IMR-90 (cell line): Measurements from ENCODE around the gene LTBP1. TPM values are rescaled to one million over a fixed set of nuclear protein-coding genes. Genes with fewer than 3 reads are reported as not detected.
A peak's percentile ranks its signal among the peaks of the same experiment; 100 is the strongest.

Experiments used
- ATAC-seq: fragments of 200-7000 bp; cut with Tn5 transposase; 2 replicates; pipeline ENCODE4 v1.9.1; 2020; ENCODE audit warnings: low read depth, mild to moderate bottlenecking, moderate library complexity
- BruUV-seq: library from RNA; stranded (reverse); fragments of 400-500 nt; replicated peaks from 2 replicates; lab custom pipeline; 2021; lab: Mats Ljungman, UMichigan
- CTCF ChIA-PET: fragments of 300-600 bp; formaldehyde crosslinking; extraction: SDS; loops from one replicate; lab custom pipeline; 2021; ENCODE audit warnings: antibody characterized with exemption; lab: Yijun Ruan, JAX
- POLR2A ChIA-PET: fragments of 300-600 bp; sonication (Branson Sonifier 250); formaldehyde crosslinking; loops from one replicate; lab custom pipeline; 2022; ENCODE audit warnings: antibody characterized with exemption; ENCODE audit not compliant: unreplicated experiment; lab: Charles Lee
- DNase-seq: peaks from one replicate; pipeline ENCODE4 v3.0.0; 2013
- H2AFZ ChIP-seq: replicated peaks from 2 replicates; pipeline ENCODE3; 2013; ENCODE audit warnings: low read length, mild to moderate bottlenecking; ENCODE audit not compliant: poor library complexity
- H2AK5ac ChIP-seq: 2 replicates; pipeline ENCODE4 v1.6.1; 2013; ENCODE audit warnings: low read depth, low read length, inconsistent platforms
- H2AK9ac ChIP-seq: replicated peaks from 2 replicates; pipeline ENCODE3; 2013; ENCODE audit warnings: mild to moderate bottlenecking, low read depth, low read length, moderate library complexity; ENCODE audit not compliant: poor library complexity
- H2BK120ac ChIP-seq: 2 replicates; pipeline ENCODE4 v1.6.1; 2013; ENCODE audit warnings: low read depth, low read length, inconsistent platforms
- H2BK15ac ChIP-seq: 3 replicates; pipeline ENCODE4 v1.6.1; 2013; ENCODE audit warnings: low read depth, low read length, inconsistent platforms
- H2BK20ac ChIP-seq: 2 replicates; pipeline ENCODE4 v1.6.1; 2013; ENCODE audit warnings: low read depth, mild to moderate bottlenecking, inconsistent platforms, low read length, moderate library complexity
- H2BK5ac ChIP-seq: 2 replicates; pipeline ENCODE4 v1.6.1; 2013; ENCODE audit warnings: mild to moderate bottlenecking, low read depth, low read length, inconsistent platforms; ENCODE audit not compliant: poor library complexity, severe bottlenecking
- H3K14ac ChIP-seq: replicated peaks from 2 replicates; pipeline ENCODE4 v1.6.1; 2013; ENCODE audit warnings: low read depth, low read length, inconsistent platforms
- H3K18ac ChIP-seq: 2 replicates; pipeline ENCODE4 v1.6.1; 2013; ENCODE audit warnings: low read depth, low read length, control low read depth
- H3K23ac ChIP-seq: 2 replicates; pipeline ENCODE4 v1.6.1; 2013; ENCODE audit warnings: low read depth, low read length, inconsistent platforms
- H3K27ac ChIP-seq: 2 replicates; pipeline ENCODE4 v1.5.1; 2013; ENCODE audit warnings: mild to moderate bottlenecking, control low read depth, low read length; ENCODE audit not compliant: insufficient read depth
- H3K27me3 ChIP-seq: 2 replicates; pipeline ENCODE4 v1.6.1; 2013; ENCODE audit warnings: low read length; ENCODE audit not compliant: control insufficient read depth, insufficient read depth
- H3K36me3 ChIP-seq: 2 replicates; pipeline ENCODE4 v1.6.1; 2013; ENCODE audit warnings: low read length, mixed read lengths; ENCODE audit not compliant: control insufficient read depth, insufficient read depth
- H3K4ac ChIP-seq: 2 replicates; pipeline ENCODE4 v1.6.1; 2013; ENCODE audit warnings: low read depth, low read length, inconsistent platforms
- H3K4me1 ChIP-seq: 2 replicates; pipeline ENCODE4 v1.6.1; 2013; ENCODE audit warnings: low read length, mixed read lengths; ENCODE audit not compliant: control insufficient read depth, insufficient read depth
- H3K4me2 ChIP-seq: 2 replicates; pipeline ENCODE4 v1.6.1; 2013; ENCODE audit warnings: low read depth, mild to moderate bottlenecking, control low read depth, low read length, moderate library complexity
- H3K4me3 ChIP-seq: 2 replicates; pipeline ENCODE4 v1.5.1; 2013; ENCODE audit warnings: low read depth, mild to moderate bottlenecking, control low read depth, low read length, moderate library complexity; ENCODE audit not compliant: insufficient read depth
- H3K56ac ChIP-seq: 2 replicates; pipeline ENCODE4 v1.6.1; 2013; ENCODE audit warnings: low read length, inconsistent platforms; ENCODE audit not compliant: insufficient read depth; ENCODE audit errors: extremely low read depth
- H3K79me1 ChIP-seq, 2 experiments: 2 replicates each; pipeline ENCODE4 v1.6.1; 2013; ENCODE audit warnings: low read length in 2 of 2, inconsistent platforms in 1 of 2, low read depth in 1 of 2
- H3K9ac ChIP-seq: 2 replicates; pipeline ENCODE4 v1.6.1; 2013; ENCODE audit warnings: low read depth, low read length, control low read depth
- H3K9me1 ChIP-seq: 2 replicates; pipeline ENCODE4 v1.6.1; 2013; ENCODE audit warnings: low read length, inconsistent platforms; ENCODE audit not compliant: insufficient read depth
- H3K9me3 ChIP-seq: 2 replicates; pipeline ENCODE4 v1.6.1; 2013; ENCODE audit warnings: low read length; ENCODE audit not compliant: control insufficient read depth, insufficient read depth
- H4K20me1 ChIP-seq: 2 replicates; pipeline ENCODE4 v1.6.1; 2013; ENCODE audit warnings: low read length, inconsistent platforms; ENCODE audit not compliant: insufficient read depth
- H4K5ac ChIP-seq: 2 replicates; pipeline ENCODE4 v1.6.1; 2013; ENCODE audit warnings: mild to moderate bottlenecking, low read depth, low read length, control low read depth
- H4K8ac ChIP-seq, 2 experiments: 2 replicates each; pipeline ENCODE4 v1.6.1; 2013; ENCODE audit warnings: low read depth in 2 of 2, low read length in 2 of 2, control low read depth in 1 of 2, inconsistent platforms in 1 of 2
- H4K91ac ChIP-seq: 2 replicates; pipeline ENCODE4 v1.6.1; 2013; ENCODE audit warnings: low read depth, low read length, inconsistent platforms; ENCODE audit not compliant: insufficient read depth
- BHLHE40 ChIP-seq: fragments of 150-350 bp; IDR thresholded peaks from 2 replicates; pipeline ENCODE4 v1.6.1; 2016; ENCODE audit warnings: mild to moderate bottlenecking, low read depth, low read length
- WGBS, 2 experiments: methylation state at CpG; one replicate each; pipeline versions ENCODE4 v1.1.5 to v1.1.7; 2013; ENCODE audit warnings: missing lambda C conversion rate in 2 of 2; ENCODE audit not compliant: insufficient read length in 1 of 2; ENCODE audit errors: extremely low coverage in 2 of 2; 5-methylcytosine and 5-hydroxymethylcytosine counted together
- dilution Hi-C: fragments of 300-500 bp; cut with HindIII; formaldehyde crosslinking; loops from one replicate; pipeline ENCODE4 v1.14.3; 2018; ENCODE audit warnings: low sequenced_read_pairs; ENCODE audit not compliant: unreplicated experiment
- in situ Hi-C: fragments of 300-500 bp; cut with MboI; formaldehyde crosslinking; loops from 3 replicates; pipeline ENCODE4 v1.14.3; 2019; ENCODE audit warnings: low sequenced_read_pairs, inconsistent platforms, mixed read lengths
- intact Hi-C: fragments of 100-400 bp; cut with micrococcal nuclease; formaldehyde crosslinking; loops from 2 replicates; pipeline ENCODE4 v1.10.0; 2022
- polyA plus RNA-seq, 3 experiments: library from polyadenylated mRNA; depleted of rRNA; stranded (reverse); fragments of >200 nt; gene quantifications; 2 replicates each; pipeline ENCODE4 v1.2.3, GENCODE V29; 2012; ENCODE audit warnings: low replicate concordance in 1 of 3
- total RNA-seq: library from RNA; depleted of rRNA; stranded (reverse); fragments of >200 nt; gene quantifications from 2 replicates; pipeline ENCODE4 v1.2.3, GENCODE V29; 2012
- TF ChIP-seq, protein P1 (sequence below): conservative IDR thresholded peaks from 2 replicates; pipeline ENCODE4 v1.5.1; 2012; ENCODE audit warnings: mild to moderate bottlenecking, low read depth, low read length, improper control_type of control experiment

Gene LTBP1
- total and polyA plus RNA-seq, 2 of the 4 experiments (the other 2 are of a cell fraction) = 235 to 326 TPM

DNA sequence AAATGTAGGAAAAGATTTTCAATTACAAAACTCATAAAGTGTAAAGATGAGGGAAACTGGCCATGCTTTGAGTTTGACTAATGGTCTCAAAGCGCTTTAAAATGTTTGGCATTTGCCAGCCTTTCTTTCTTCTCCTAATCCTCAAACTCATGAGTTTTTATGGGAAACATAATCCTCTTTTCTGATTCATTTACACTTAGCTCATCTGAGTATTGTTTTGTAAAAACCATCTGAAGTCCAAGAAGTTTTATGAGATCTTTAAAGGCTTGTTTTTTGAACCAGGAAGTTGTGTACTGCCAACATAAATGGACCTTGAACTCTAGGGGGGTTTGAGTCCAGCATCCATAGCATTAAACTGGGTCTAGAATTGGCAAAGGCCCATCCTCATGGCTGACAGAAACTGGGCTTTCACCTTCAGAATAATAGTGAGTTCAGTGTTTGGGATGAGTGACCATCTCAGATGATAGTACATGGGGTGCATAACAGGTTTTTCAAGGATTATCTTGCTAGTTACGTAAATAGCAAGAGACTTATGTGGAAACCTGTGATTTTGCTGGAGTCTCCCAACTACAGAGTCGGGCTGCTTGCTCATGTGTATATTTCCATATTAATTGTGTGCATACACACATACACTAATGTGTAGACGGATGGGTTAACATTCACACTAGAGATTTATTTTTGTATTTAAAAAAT, 3.8 kb upstream of the LTBP1 start:
- Histone ChIP-seq H3K27ac (no peak overlapping the region), H2AK9ac (no peak overlapping the region), H3K4me3 (no peak overlapping the region), H2AFZ (no peak overlapping the region), H2AK5ac (no peak overlapping the region), H3K14ac (no peak overlapping the region), H3K18ac (no peak overlapping the region), H2BK120ac (no peak overlapping the region), H4K8ac (no peak overlapping the region), H2BK15ac (no peak overlapping the region), H4K5ac (peak overlapping the region; percentile 13; the same call in 1 of the 2 replicates), H3K9me1 (0 out of 2 replicates have a peak, but pooled peaks cover 3% of the 10 kb centered on the region), H3K9ac (no peak overlapping the region), H3K4me2 (no peak overlapping the region), H4K91ac (no peak overlapping the region), H3K9me3 (no peaks in the 10 kb centered on the region), H3K4me1 (peaks cover 3% of the 10 kb centered on the region; the same call in 1 of the 2 replicates), H3K4ac (no peak overlapping the region), H3K36me3 (no peaks in the 10 kb centered on the region), H2BK20ac (no peak overlapping the region), H3K27me3 (no peaks in the 10 kb centered on the region), H3K56ac (no peak overlapping the region), H3K79me1 (peaks cover 2 to 16% of the 10 kb centered on the region in 2 experiments; a peak in 3 of 4 replicates), H4K20me1 (no peaks in the 10 kb centered on the region), H2BK5ac (no peak overlapping the region), H3K23ac (no peak overlapping the region)
- POLR2A ChIA-PET = no interaction called here
- ATAC-seq (no peak), DNase-seq (no peak)
- no TSS peak for BruUV-seq
- no CpG with 5 or more reads among the region's 4 CpGs for WGBS, 2 experiments
- CTCF ChIA-PET = no interaction called here
- intact Hi-C loops (no loop called here), in situ Hi-C loops (loop anchor here (10.0 kb wide), 1 partner anchor 192 kb away; no protein-coding TSS in a partner anchor), dilution Hi-C loops (no loop called here)
- TF ChIP-seq BHLHE40 = no peak
- TF ChIP-seq, protein P1, sequence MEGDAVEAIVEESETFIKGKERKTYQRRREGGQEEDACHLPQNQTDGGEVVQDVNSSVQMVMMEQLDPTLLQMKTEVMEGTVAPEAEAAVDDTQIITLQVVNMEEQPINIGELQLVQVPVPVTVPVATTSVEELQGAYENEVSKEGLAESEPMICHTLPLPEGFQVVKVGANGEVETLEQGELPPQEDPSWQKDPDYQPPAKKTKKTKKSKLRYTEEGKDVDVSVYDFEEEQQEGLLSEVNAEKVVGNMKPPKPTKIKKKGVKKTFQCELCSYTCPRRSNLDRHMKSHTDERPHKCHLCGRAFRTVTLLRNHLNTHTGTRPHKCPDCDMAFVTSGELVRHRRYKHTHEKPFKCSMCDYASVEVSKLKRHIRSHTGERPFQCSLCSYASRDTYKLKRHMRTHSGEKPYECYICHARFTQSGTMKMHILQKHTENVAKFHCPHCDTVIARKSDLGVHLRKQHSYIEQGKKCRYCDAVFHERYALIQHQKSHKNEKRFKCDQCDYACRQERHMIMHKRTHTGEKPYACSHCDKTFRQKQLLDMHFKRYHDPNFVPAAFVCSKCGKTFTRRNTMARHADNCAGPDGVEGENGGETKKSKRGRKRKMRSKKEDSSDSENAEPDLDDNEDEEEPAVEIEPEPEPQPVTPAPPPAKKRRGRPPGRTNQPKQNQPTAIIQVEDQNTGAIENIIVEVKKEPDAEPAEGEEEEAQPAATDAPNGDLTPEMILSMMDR = no peak
